RWPE1 (cell line): ENCODE data around the gene CARM1.

Source experiments
- CTCF ChIA-PET: fragments of 350-600 bp; sonication (Branson Sonifier 250); formaldehyde crosslinking; extraction: SDS; loops from one replicate; lab custom pipeline; 2021; lab: Yijun Ruan, JAX
- POLR2A ChIA-PET: fragments of 400-600 bp; formaldehyde crosslinking; extraction: SDS; loops from one replicate; lab custom pipeline; 2020; ENCODE audit warnings: antibody characterized with exemption; ENCODE audit not compliant: low non-redundant PET; lab: Yijun Ruan, JAX
- DNase-seq: peaks from one replicate; pipeline ENCODE4 v3.0.0; 2012; ENCODE audit warnings: low spot score
- H3K27ac ChIP-seq: fragments of 450-650 bp; 2 replicates; pipeline ENCODE4 v1.5.1; 2017
- TF ChIP-seq, protein P1 (sequence below): fragments of 450-650 bp; conservative IDR thresholded peaks from 2 replicates; pipeline ENCODE4 v1.5.1; 2017; ENCODE audit warnings: low read depth, mild to moderate bottlenecking

Gene CARM1

DNA sequence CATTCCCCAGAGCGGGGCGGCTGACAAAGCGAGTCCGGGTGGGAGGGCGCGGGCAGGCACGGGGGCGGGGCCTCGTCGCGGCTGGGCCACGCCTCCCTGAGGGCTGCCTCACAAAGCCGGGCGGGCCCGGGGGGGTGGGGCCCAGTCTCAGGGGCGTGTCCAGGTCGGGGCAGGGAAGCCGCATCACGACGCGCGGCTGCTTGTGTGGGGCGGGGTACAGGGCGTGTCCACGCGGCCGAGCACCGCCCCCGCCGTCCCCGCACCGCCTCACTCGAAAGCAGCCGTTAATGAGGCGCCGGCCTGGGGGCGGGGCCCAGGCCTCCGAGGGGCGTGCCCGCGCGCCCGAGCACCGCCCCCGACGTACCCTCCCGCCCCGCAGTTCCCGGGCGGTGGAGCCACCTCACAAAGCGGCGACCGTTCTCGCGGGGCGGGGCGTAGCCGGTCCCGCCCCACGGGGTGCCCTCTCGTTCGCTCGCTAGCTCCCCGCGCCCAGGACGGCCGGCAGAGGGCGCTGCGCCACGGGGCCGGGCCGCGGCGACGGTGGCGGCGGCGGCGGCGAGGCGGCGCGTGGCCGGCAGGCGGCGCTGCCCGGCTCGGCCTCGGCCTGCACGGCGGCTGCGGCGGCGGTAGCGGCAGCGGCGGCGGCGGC, at the start of gene CARM1:
Gene CARM1, plus strand, starts transcription at position 599 of the 649 bp plus-strand sequence. CDS start 150 bp downstream, outside the sequence.
- TF ChIP-seq, protein P1, sequence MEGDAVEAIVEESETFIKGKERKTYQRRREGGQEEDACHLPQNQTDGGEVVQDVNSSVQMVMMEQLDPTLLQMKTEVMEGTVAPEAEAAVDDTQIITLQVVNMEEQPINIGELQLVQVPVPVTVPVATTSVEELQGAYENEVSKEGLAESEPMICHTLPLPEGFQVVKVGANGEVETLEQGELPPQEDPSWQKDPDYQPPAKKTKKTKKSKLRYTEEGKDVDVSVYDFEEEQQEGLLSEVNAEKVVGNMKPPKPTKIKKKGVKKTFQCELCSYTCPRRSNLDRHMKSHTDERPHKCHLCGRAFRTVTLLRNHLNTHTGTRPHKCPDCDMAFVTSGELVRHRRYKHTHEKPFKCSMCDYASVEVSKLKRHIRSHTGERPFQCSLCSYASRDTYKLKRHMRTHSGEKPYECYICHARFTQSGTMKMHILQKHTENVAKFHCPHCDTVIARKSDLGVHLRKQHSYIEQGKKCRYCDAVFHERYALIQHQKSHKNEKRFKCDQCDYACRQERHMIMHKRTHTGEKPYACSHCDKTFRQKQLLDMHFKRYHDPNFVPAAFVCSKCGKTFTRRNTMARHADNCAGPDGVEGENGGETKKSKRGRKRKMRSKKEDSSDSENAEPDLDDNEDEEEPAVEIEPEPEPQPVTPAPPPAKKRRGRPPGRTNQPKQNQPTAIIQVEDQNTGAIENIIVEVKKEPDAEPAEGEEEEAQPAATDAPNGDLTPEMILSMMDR, result peak; percentile 86
- DNase-seq, result peak; percentile 100
- H3K27ac ChIP-seq, result peak within 1 kb of the TSS; percentile 87
- POLR2A ChIA-PET, result interaction anchor here (0.5 to 0.6 kb wide), 2 partner anchors 57 to 65 kb away, joined by 3 to 5 read pairs; no protein-coding TSS in a partner anchor
- CTCF ChIA-PET, result interaction anchor here (0.5 to 1.1 kb wide), 11 partner anchors 20 to 165 kb away, joined by 3 to 7 read pairs (median 4); partner anchors contain the start of gene YIPF2

DNA sequence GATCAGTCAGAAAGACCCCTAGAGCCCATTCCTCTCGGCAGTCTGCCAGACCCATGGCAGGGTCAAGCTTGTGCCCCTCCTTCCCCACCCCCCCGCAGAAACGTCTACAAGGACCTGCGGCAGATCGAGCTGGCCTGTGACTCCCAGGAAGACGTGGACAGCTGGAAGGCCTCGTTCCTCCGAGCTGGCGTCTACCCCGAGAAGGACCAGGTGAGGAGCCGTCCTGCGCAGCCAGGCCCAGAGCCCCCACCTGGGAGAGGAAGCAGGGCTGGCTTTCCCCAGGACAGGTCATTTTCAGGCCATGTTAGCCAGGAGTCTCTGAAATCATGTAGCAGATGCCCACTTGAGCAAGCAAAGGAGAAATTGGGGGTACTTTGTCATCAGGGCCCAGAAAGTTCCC, 47.7 kb upstream of the CARM1 start:
- H3K27ac ChIP-seq, result no peak overlapping the region
- POLR2A ChIA-PET, result no interaction called here
- no peak for DNase-seq
- CTCF ChIA-PET, result interaction anchor here (0.5 kb wide), 2 partner anchors 17 to 53 kb away, joined by 4 to 5 read pairs; no protein-coding TSS in a partner anchor
- TF ChIP-seq, protein P1, result no peak

DNA sequence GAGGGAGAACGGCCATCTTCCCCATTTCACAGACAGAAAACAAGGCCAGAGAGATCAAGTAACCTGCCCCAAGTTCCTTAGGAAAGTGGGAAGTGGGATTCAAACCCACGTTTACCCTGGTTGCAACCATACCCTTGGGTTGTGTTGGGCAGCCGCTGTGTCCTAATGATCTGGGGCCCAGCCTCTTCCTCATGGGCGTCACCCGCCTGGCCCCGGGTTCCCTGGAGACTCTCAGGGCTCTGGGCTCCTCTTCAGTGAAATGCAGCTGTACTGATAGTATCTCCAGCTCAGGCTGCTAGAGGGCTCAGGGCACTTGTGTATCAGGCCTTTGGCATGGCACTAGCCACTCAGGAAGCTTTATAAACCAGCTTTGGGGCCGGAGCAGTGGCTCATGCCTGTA, 45.1 kb upstream of the CARM1 start:
- ChIA-PET CTCF (interaction anchor here (0.5 kb wide), 1 partner anchor 39 kb away, joined by 3 read pairs; no protein-coding TSS in a partner anchor), POLR2A (no interaction called here)
- DNase-seq, result no peak
- H3K27ac ChIP-seq, result peak overlapping the region; percentile 28
- TF ChIP-seq, protein P1, result no peak

DNA sequence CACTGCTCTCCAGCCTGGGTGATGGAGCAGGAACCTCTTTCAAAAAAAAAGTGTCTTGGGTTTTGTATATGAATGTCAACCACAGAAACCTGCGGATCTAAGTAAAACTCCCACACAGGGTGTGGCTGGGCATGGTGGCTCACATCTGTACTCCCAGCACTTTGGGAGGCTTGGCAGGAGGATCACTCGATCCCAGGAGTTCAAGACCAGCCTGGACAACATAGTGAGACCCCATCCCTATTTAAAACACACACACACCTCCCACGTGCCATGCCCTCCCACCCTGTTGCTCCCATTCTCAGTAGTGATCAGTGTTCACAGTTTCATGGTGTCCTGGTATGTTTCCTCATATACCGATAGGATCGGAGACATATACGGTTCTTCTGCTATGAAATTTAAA, 44.5 kb upstream of the CARM1 start:
- no peak for DNase-seq
- CTCF ChIA-PET, result no interaction called here
- POLR2A ChIA-PET, result no interaction called here
- TF ChIP-seq, protein P1, result no peak
- peak overlapping the region; percentile 28; the same call in 1 of the 2 replicates for H3K27ac ChIP-seq

DNA sequence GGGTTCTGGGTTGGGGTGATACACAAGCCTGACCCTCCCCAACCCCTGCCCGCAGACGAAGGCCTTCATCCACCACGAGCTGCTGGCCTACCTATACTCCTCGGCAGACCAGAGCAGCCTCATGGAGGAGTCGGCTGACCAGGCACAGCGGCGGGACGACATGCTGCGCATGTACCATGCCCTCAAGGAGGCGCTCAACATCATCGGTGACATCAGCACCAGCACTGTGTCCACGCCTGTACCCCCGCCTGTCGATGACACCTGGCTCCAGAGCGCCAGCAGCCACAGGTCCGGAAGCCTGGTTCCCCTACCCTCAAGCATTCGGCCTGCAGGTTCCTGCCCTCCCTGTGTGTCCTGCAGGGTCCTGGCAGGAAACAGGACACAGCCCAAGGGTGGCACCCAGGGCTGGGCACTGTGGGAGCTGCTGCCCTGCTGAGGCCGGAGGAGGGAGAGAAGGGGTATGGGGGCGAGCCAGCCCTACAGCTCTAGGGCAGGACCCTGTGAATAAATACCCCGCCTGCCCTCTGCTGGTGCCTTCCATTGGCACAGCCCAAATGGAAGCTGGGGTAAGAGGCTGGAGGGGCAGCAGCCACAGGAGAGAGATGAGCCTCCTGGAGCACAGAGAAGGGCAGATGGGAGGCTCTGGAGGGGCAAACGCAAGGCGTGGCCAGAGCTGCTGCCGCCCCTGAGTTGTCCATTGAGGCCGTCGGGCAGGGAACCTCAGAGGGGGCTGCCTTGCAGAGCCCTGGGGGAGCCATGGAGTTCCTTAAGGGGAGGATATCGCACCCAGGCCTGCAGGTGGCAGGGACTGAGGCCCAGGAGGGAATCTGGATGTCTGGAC, 42.2 kb upstream of the CARM1 start:
- CTCF ChIA-PET, result interaction anchor here (1.2 to 2.0 kb wide), 3 partner anchors 9 to 111 kb away, joined by 3 to 9 read pairs (median 4); partner anchors contain the start of gene DNM2
- TF ChIP-seq, protein P1, result no peak
- DNase-seq, result no peak
- POLR2A ChIA-PET, result no interaction called here
- H3K27ac ChIP-seq, result peak overlapping the region; percentile 41

DNA sequence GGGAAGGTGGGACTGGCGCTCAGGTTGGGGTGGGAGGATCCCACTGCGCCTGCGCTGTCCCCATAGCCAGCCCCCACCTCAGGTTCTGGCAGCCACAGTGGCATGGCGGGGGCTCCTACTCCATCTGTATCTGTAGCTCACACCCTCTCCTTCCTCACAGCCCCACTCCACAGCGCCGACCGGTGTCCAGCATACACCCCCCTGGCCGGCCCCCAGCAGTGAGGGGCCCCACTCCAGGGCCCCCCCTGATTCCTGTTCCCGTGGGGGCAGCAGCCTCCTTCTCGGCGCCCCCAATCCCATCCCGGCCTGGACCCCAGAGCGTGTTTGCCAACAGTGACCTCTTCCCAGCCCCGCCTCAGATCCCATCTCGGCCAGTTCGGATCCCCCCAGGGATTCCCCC, 41.4 kb upstream of the CARM1 start:
- TF ChIP-seq, protein P1, result no peak
- peak overlapping the region; percentile 41 for H3K27ac ChIP-seq
- ChIA-PET CTCF (interaction anchor here (0.6 to 2.0 kb wide), 3 partner anchors 17 to 112 kb away, joined by 3 to 9 read pairs (median 4); partner anchors contain the start of gene DNM2), POLR2A (no interaction called here)
- DNase-seq, result no peak
